NT2/D1 (cell line): Measurements from ENCODE around the gene BABAM2.

ENCODE experiments used
- SUZ12 ChIP-seq: IDR thresholded peaks from 2 replicates; pipeline ENCODE4 v1.6.1; 2011; ENCODE audit not compliant: insufficient read length, insufficient read depth; ENCODE audit errors: extremely low read depth
- YY1 ChIP-seq: IDR thresholded peaks from 2 replicates; pipeline ENCODE4 v1.6.1; 2011; ENCODE audit not compliant: insufficient read length, insufficient read depth
- ZNF274 ChIP-seq: IDR thresholded peaks from 2 replicates; pipeline ENCODE4 v1.6.1; 2011; ENCODE audit warnings: mild to moderate bottlenecking, low read depth, low read length

- TF ChIP-seq SUZ12 (no peak), ZNF274 (no peak), YY1 (no peak)
Observed at GRCh38 chr2:27929916-27930486, 39.5 kb downstream of the BABAM2 start.
